Breast epithelium (tissue), 4 donors: ENCODE data around the gene ERMP1. TPM values are rescaled to one million over a fixed set of nuclear protein-coding genes. Genes with fewer than 3 reads are reported as not detected.

Experiments
- DNase-seq, 2 donors: peaks; one replicate each; pipeline ENCODE4 v3.0.0-alpha.2; 2019; ENCODE audit warnings: low spot score in 2 of 2
- H3K27ac ChIP-seq, 2 donors: fragments of 200-600 bp; sonication (generic) in 1 of 2; one replicate each; pipeline ENCODE4 v1.5.1; 2016 to 2019; ENCODE audit warnings: mild to moderate bottlenecking in 1 of 2
- H3K27me3 ChIP-seq, 2 donors: fragments of 200-600 bp; sonication (generic) in 1 of 2; one replicate each; pipeline versions ENCODE4 v1.5.1 to v1.6.0; 2017 to 2019; ENCODE audit warnings: control low read depth in 1 of 2, mild to moderate bottlenecking in 1 of 2
- H3K36me3 ChIP-seq: fragments of 200-600 bp; one replicate; pipeline ENCODE4 v1.5.1; 2019
- H3K4me1 ChIP-seq, 2 donors: fragments of 200-600 bp; sonication (generic); one replicate each; pipeline ENCODE4 v1.5.1; 2016 to 2019; ENCODE audit warnings: control low read depth in 1 of 2
- H3K4me3 ChIP-seq, 3 donors: fragments of 200-600 bp; sonication (generic); 1 replicate in 2 of 3; 2 replicates in 1 of 3; pipeline ENCODE4 v1.5.1; 2016 to 2019; ENCODE audit warnings: mild to moderate bottlenecking in 3 of 3, moderate library complexity in 2 of 3
- H3K9me3 ChIP-seq, 2 donors: fragments of 200-600 bp; sonication (generic) in 1 of 2; one replicate each; pipeline ENCODE4 v1.5.1; 2016 to 2019; ENCODE audit warnings: control low read depth in 1 of 2
- CTCF ChIP-seq, 3 donors: fragments of 450-650 bp; IDR thresholded peaks; one replicate each; pipeline ENCODE4 v1.5.1; 2016 to 2017; ENCODE audit warnings: antibody characterized with exemption in 3 of 3, mild to moderate bottlenecking in 3 of 3, moderate library complexity in 3 of 3
- POLR2A ChIP-seq: fragments of 450-650 bp; IDR thresholded peaks from one replicate; pipeline ENCODE4 v1.6.1; 2016; ENCODE audit warnings: antibody characterized with exemption, mild to moderate bottlenecking, moderate library complexity
- POLR2AphosphoS5 ChIP-seq, 3 donors: sonication (generic); formaldehyde crosslinking; IDR thresholded peaks; one replicate each; pipeline ENCODE4 v1.6.1; 2017; ENCODE audit warnings: antibody characterized with exemption in 3 of 3
- intact Hi-C: fragments of 100-400 bp; cut with DNase I; formaldehyde crosslinking; loops from one replicate; pipeline ENCODE4 v1.15.1; 2023; ENCODE audit warnings: low total_unique reads
- total RNA-seq, 3 donors: library from RNA; depleted of rRNA; stranded (reverse); fragments of >200 nt; gene quantifications; one replicate each; pipeline ENCODE4 v1.1.0, GENCODE V29; 2016

The ERMP1 gene
- total RNA-seq, 3 donors from 2014 or later: 12.6 to 39.2 (median 34.1) TPM

GRCh38 chr9:5853617-5854016 is 20.7 kb upstream of the ERMP1 start:
- no peak for DNase-seq
- Histone ChIP-seq H3K4me3 (no peak overlapping the region), H3K27ac (no peak overlapping the region), H3K4me1 (no peaks in the 10 kb centered on the region), H3K9me3 (no peaks in the 10 kb centered on the region), H3K27me3 (no peaks in the 10 kb centered on the region), H3K36me3 (no peaks in the 10 kb centered on the region)
- intact Hi-C loops: no loop called here
- TF ChIP-seq POLR2AphosphoS5 (IDR thresholded peaks at IDR 0.05) (no peak), POLR2A (no peak), CTCF (IDR thresholded peaks at IDR 0.05) (no peak)

GRCh38 chr9:5852987-5853386 is 20.1 kb upstream of the ERMP1 start:
- Histone ChIP-seq H3K4me1 (no peaks in the 10 kb centered on the region), H3K36me3 (no peaks in the 10 kb centered on the region), H3K4me3 (no peak overlapping the region), H3K9me3 (no peaks in the 10 kb centered on the region), H3K27me3 (no peaks in the 10 kb centered on the region), H3K27ac (no peak overlapping the region)
- TF ChIP-seq CTCF (IDR thresholded peaks at IDR 0.05) (no peak), POLR2AphosphoS5 (IDR thresholded peaks at IDR 0.05) (no peak), POLR2A (no peak)
- no peak for DNase-seq
- intact Hi-C loops: no loop called here

GRCh38 chr9:5851445-5851844 is 18.5 kb upstream of the ERMP1 start:
- H3K27me3 ChIP-seq: no peaks in the 10 kb centered on the region
- no peaks in the 10 kb centered on the region for H3K4me1 ChIP-seq
- no peaks in the 10 kb centered on the region for H3K9me3 ChIP-seq
- H3K4me3 ChIP-seq: no peak overlapping the region
- no peaks in the 10 kb centered on the region for H3K36me3 ChIP-seq
- DNase-seq: no peak
- no peak for TF ChIP-seq CTCF (IDR thresholded peaks at IDR 0.05)
- no peak for TF ChIP-seq POLR2A
- TF ChIP-seq POLR2AphosphoS5 (IDR thresholded peaks at IDR 0.05): no peak
- intact Hi-C loops: no loop called here
- no peak overlapping the region for H3K27ac ChIP-seq

GRCh38 chr9:5850724-5851122 is 17.8 kb upstream of the ERMP1 start:
- Histone ChIP-seq H3K4me3 (no peak overlapping the region), H3K27me3 (no peaks in the 10 kb centered on the region)
- intact Hi-C loops: no loop called here

GRCh38 chr9:5848372-5848882 is 15.5 kb upstream of the ERMP1 start:
- no peak for DNase-seq
- Histone ChIP-seq H3K9me3 (no peaks in the 10 kb centered on the region), H3K27ac (no peak overlapping the region), H3K27me3 (no peaks in the 10 kb centered on the region), H3K36me3 (no peaks in the 10 kb centered on the region), H3K4me3 (no peak overlapping the region), H3K4me1 (no peaks in the 10 kb centered on the region)
- TF ChIP-seq CTCF (IDR thresholded peaks at IDR 0.05) (no peak), POLR2AphosphoS5 (IDR thresholded peaks at IDR 0.05) (no peak), POLR2A (no peak)
- intact Hi-C loops: no loop called here

More at GRCh38 chr9:5850724-5851122, 17.8 kb upstream of the ERMP1 start:
- H3K36me3 ChIP-seq: no peaks in the 10 kb centered on the region
- no peak for DNase-seq
- TF ChIP-seq CTCF (IDR thresholded peaks at IDR 0.05) (no peak), POLR2A (no peak)
- no peak overlapping the region for H3K27ac ChIP-seq
- H3K4me1 ChIP-seq: no peaks in the 10 kb centered on the region
- no peaks in the 10 kb centered on the region for H3K9me3 ChIP-seq
